Islet precursor cell (in vitro differentiated cells): ENCODE data around the gene ZNHIT1.

Experiments
- DNase-seq: peaks from one replicate; pipeline ENCODE4 v3.0.0-alpha.2; 2018

ZNHIT1 gene

DNA sequence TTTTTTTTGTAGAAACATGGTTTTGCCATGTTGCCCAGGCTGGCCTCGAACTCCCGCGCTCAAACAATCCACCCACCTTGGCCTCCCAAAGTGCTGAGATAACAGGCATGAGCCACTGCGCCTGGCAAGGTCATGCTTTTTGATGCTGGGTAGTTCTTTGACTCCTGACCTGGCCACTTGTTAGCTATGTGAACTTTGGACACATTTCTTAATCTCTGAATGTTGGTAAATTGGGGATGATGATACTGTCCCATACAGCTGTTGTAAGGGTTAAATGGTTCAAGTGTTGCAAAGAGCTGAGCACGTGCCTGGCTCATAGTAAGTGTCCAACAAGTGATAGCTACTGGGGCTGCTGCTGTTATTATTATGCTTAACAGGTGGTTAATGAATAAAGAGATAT lies 2.3 kb downstream of the ZNHIT1 start:
- no peak for DNase-seq

DNA sequence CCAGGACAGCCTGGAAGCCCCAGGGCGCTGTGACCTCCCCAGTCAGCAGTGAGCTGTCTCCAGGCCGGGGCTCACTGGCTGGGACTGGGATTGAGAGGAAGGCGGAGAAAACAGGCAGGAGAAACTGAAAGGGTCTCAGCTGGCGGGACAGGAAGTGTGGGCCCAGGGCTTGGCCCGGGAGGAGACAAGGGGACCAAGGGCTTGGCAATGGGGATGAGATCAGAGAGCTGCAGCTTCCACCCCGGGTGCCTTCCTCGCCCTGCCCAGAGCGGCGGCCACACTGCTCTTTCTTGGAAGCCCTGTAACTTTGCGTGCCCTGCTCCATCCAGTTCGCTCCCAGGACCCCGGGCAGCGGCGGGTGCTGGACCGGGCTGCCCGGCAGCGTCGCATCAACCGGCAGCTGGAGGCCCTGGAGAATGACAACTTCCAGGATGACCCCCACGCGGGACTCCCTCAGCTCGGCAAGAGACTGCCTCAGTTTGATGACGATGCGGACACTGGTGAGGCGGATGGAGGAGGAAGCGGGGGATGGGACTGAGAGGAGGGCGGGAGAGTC lies 4.4 kb downstream of the ZNHIT1 start:
- DNase-seq: no peak

DNA sequence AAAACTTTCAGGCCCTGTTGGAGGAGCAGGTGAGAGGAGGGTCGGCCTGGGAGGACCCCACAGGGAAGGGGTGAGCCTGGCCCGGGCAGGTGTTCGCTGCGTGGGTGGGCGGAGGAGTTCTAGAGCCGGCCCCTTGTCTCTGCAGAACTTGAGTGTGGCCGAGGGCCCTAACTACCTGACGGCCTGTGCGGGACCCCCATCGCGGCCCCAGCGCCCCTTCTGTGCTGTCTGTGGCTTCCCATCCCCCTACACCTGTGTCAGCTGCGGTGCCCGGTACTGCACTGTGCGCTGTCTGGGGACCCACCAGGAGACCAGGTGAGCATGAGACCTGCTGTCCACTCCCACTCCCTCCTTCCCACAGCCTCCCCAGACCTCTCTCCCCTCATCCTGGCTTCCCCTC lies 5.6 kb downstream of the ZNHIT1 start:
- DNase-seq: no peak

DNA sequence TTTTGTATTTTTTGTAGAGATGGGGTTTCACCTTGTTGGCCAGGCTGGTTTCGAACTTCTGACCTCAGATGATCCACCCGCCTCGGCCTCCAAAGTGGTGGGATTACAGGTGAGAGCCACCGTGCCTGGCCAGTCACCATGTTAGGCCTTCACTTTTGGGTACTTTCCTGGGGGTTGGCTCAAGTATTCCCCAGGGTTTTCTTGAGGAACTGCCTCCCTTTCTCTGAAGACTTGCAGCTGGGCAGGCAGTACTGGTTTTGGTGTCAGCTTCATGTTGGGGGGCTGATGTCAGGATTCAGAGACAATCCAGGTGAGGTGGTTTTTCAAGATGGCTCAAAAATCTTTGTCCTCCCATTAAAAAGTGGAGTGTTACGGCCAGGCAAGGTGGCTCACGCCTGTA lies 7.7 kb downstream of the ZNHIT1 start:
- DNase-seq: no peak

DNA sequence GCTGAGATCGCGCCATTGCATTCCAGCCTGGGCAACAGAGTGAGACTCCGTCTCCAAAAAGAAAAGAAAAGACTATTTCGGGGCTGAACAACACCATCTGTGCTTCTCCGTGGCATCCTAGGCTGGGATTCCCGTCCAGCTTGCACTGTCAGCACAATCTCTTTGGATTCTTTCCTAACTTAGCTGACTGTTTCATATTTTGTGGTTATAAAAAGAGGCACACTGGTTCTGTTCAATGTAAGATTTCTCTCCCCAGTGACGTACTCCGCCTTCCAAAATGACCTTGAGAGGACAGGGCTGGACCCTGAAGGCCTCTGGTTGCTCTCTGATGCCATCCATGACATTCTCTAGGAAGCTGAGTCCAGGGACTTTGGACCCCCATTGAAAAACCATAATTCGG lies 8.8 kb downstream of the ZNHIT1 start:
- no peak for DNase-seq

DNA sequence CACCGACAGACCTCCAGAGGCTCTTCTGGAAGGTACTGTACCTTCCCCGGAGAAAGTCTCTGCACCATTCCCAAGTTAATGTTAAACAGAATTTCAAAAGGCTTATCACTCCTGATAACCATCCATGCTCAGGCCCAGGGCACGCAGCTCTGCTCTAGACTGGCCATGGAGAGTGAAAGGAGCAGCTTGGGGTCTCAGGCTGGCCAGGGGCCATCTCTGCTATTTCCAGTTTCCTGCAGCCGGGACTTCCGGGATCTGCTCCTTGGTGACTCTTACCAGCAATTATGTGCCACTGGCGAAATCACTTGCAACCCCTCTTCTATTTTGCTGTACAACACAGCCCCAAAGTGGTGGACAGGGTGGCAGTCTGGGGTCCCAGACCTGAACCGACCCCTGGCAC lies 13.7 kb downstream of the ZNHIT1 start:
- no peak for DNase-seq

DNA sequence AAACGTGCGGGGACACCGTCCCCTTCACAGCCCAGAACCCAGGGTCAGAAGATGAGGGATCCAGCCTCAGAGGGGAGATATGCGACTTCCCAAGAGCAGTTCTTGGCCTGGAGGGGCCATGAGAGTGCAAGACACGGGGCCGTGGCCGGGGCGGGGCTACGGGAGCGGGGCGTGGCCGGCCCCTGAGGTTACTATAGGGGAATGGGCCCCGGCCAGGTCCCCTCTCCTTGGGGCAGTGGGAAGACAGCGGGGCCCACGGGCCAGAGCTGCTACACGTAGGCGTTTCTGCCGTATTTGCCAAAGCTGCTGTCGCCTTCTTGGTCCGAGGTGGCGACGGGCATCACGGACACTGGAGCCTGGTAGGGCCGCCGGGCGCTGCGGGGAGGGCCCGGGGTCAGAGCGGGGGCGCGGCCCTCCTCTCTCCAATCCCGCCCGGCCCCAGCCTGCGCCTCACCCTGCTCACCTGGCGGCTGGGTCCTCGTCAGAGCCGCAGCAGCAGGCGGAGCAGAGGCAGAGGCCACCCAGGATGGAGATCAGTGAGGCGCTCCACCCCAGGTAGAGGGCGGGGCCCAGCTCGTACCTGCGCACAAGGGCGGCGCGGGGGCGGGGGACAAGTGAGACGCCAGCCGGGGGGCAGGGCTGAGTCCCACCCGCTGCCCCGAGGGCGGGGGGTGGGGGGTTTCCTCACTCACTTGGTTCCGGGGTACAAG lies 14.3 kb downstream of the ZNHIT1 start:
- peak; percentile 86 for DNase-seq

DNA sequence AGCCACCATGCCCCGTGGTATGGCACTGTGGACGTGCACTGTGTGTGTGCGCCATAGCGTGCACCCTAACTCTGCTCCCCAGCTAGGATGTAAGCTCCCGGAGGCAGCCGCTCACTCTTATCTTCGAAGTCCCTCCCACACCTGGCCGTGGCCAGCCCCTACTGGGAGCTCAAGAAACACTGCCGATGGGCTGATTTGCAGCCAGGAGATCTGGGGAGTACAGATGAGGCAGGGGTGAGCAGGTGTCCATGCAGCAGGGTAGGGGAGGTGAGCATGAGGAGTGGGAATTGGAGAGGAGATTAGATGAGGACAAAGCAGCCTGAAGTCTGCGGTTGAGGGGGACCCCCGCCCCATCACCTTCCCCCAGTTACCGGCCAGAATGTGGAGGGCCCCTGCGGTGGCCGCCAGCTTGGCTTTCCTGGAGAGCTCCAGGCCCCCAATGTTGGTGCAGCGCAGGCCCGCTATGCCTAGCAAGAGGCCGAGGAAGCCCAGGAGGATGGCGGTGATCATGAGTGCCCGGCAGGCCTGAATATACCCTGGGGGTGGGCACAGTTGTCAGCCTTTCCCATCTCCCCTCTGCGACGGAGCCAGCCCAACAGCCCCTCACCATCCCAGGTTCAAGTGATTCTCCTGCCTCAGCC lies 16.1 kb downstream of the ZNHIT1 start:
- no peak for DNase-seq

DNA sequence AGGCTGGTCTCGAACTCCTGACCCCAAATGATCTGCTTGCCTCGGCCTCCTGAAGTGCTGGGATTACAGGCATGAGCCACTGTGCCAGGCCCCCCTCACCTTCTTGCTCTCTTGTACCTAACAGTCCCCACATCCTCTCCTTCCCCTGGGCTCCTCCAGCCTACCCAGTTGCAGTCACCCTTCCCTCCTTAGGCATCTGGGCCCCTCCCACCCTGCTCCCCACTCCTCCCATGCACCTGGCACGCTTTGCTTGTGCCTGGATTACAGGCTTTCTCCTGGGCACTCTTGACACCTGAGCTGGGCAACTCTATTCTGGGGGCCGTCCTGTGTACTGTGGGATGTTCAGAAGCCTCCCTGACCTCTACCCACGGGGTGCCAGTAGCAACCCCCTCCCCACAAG lies 16.7 kb downstream of the ZNHIT1 start:
- no peak for DNase-seq

DNA sequence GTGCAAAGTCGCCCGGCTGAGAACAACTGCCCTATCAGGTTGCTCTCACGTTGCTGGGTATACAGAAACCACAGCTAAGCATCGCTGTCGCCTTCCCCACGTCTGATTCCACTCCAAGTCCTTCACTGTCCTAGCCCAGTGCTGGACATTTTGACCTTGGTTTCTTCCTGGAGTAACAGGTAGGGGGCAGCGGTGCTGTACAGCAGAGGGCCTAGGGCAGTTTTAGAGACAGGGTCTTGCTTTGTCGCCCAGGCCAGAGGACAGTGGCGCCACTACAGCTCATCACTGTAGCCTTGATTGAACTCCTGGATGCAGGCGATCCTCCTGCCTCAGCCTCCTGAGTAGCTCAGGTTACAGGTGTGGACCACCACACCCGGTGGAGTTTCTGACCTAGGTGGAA lies 17.1 kb downstream of the ZNHIT1 start:
- no peak for DNase-seq

DNA sequence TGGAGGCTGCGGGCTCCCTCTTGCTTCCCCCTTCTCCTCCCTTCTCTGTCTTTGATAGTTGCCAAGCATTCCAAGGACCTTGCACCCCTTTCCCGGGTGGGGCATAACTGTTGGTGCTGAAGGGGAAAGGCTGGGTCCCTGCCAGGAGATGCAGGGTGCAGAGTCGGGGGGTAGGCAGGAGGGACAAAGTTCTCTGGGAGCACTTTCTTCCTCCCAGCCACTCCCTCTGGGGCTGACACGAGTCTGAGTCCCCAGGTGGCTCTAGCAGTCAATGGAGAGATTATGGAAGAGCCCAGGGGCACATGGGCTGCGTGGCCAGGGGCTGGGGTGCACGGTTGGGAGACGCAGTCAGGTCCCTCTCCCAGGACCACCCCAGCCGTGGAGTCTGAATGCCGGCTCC lies 17.6 kb downstream of the ZNHIT1 start:
- no peak for DNase-seq

DNA sequence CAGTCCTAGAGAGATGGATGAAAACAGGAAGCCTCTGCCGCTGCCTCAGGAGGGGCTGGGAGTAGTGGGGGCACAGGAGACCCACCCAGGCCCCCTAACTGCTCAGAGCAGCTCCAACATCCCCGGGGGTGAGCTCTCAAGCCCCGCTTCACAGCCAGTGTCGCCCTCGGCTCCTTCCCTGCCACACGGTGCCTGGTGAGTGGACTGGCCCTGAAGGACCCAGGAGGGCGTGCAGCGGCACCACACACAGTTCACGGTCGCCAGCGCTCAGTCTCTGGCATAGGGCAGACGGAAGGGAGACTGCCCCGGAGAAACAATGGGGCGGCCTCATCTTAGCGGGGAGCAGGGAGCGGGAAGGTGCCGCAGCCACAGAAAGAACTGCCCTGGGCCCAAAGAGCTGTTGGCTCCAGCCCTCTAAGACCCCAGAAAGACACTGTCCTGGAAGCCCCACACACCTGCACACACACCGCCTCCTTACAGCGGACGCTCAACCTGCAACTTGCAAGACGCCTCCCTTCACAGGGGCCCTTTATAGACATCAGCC lies 18.4 kb downstream of the ZNHIT1 start:
- DNase-seq: no peak

DNA sequence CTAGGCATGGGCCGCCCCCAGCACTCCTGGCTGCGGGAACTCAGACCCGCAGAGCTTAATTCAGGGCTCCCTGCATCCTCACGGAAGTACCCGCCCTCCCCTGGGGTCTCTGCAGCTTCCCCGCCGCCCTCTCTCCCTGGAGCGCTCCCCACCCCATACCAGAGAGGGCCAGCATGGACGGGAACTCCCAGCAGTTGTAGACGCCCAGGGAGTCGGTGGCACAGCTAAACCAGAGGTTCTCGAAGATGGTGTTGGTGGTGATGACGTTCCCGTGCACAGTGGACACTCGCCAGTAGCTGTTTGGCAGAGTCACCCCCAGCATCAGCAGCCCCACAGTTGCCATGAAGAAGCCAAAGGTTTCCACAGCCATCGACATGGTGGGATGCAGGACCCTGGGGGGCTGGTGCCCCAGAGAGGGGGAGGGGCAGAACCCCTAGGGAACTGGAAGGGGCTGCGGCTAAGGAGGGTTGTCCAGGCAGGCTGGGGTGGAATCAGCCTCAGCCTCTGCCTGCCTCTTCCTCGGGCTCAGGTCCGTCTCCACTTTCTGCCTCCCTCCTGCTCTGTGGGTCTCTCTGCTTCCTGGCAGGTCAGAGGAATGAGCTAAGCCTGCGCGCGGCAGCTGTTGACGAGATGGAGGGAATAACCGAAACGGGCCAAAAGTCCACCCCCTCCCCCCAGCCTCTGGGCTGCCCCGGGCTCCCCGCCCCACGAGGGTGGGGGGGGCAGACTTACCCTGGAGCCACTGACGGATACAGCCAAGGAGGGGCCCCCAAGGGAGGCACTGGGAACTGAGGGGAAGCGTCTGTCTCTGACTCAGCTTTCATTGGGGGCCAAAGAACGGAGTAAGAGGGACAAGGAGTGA lies 19.5 kb downstream of the ZNHIT1 start, which contains the start of gene CLDN15:
CLDN15 (minus strand) TSS at position 597 of the 862 bp plus-strand sequence; CDS start at position 376, 221 bp downstream.
- DNase-seq: no peak

DNA sequence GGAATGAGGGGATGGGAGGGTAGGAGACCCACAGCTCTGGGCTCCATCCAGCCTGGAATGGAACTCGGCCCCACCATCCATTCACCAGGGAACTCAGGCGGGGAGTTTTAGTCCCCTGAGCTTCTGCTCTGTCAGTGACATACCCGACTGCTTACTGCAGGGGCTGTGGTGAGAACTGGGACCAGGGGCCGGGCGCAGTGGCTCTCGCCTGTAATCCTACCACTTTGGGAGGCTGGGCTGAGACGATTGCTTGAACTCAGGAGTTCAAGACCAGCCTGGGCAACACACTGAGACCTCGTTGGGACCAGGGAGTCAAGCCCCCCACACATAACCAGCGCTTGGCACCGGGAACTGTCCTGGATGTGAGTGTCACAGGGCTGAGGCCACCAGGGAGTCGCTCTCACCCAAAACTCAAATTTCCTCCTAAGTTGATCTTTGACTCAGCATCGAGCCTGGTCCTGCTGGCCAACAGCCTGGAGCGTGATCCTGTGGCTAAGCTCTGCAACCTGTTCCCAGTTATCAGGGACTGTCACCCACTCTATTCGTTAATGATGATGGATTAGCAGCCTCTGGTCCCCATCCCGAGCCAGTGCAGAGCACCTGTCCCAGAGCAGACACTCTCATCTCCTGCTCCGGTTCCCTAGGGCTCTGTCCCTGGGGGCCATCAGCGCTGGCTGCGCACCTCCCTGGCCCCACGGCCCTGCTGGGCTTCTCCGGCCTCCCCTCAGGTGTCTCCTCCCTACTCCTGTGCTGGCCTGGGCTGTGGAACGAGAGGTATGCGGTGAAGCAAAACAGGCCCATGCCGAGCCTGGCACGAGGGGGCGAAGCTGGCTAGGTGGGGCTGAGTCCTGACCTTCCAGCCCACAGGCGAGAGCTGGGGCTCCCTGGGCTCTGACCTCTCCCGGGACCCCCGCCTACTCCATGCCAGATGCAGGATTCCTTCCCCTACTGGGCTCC lies 20.5 kb downstream of the ZNHIT1 start:
- no peak for DNase-seq

DNA sequence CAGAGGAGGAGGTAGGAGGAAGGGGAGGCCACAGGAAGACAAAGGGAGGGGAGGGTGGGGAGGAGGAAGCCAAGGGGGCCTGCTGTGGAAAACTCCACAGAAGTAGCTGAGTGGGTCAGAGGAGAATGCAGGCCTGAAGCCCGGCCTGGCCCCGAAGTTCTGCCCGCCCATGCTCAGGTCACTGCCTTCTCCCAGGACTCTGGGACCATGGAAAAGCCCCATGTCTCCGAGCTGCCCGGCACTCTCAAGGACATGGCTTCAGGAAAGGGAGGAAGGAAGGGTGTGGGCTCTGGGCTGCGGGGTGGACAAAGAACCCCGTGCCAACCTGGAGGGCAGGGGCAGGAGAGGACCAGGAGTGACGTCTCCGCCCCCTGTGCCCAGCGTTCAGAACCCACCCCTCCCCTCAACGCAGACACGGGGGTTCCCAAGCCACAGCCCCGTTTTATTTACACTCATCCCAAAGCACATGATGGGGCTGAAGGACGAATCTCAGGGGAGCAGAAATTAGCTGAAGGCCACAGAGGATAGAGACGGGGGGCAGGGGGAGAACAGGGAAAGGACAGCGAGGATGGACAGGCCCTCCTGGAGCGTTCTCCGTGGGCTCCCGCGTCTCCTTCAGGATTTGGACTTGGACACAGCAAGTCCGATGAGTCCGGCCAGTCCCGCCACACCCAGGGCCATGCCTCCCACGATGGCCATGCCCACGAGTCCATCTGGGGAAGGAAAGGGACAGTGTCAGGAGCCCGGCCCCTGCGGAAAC lies 21.4 kb downstream of the ZNHIT1 start:
- no peak for DNase-seq

DNA sequence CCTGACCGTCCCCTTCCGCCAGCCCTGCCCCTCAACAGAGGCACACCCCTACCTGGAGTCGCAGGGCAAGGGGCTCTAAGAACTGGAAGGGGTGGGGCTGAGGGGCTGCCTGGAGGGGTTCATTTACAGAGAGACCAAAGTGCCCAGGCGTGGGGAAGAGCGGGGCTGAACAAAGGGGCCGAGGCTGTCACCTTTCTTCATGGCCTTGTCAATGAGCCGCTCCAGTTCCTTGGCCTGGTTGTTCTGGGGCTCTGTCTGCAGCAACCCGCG lies 21.9 kb downstream of the ZNHIT1 start:
- DNase-seq: no peak

DNA sequence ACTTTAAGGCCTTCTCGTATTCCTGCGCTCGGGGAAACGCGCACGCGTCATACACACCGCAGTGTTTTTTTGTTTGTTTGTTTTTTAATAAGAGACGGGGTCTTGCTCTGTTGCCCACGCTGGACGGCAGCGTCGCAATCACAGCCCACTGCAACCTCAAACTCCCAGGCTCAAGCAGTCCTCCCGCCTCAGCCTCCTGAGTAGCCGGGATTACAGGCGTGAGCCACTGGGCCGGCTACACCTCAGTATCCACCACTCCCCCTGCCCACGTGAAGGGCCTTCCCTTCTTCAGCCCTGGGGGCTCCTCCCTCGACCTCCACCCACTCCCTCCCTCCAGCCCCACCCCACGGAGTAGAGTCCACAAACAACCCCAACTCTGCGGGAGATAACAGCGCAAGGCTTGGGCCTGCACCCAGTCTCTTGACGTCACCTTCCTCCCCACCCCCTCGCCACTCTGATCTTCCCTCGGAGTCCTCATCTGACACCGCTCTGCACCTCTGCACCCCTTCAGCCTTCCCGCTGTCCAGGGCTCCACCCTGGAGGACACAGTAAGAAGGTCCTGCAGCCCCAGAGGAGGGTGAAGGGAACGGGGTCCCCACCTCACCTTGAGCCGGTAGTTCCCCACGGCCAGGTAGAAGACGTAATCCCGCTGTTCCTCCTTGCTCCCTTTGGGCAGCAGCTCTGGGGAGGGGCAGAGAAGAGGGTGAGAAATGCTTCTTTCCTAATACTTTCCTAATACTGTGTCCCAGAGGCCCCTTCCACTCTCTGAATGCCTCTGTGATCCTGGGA lies 22.5 kb downstream of the ZNHIT1 start:
- no peak for DNase-seq

DNA sequence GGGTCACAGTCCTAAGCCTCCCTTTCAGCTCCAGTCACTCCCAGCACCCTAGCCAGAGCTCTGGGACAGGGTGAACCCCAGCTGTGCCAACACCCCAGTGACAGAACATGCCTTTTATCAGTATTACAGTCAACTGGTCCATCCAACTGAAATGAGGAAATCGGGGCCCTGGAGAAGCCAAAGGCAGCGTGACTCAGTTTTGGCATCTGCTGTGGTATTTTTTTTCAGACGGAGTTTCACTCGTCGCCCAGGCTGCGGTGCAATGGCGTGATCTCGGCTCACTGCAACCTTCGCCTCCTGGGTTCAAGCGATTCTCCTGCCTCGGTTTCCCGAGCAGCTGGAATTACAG lies 23.0 kb downstream of the ZNHIT1 start:
- no peak for DNase-seq

DNA sequence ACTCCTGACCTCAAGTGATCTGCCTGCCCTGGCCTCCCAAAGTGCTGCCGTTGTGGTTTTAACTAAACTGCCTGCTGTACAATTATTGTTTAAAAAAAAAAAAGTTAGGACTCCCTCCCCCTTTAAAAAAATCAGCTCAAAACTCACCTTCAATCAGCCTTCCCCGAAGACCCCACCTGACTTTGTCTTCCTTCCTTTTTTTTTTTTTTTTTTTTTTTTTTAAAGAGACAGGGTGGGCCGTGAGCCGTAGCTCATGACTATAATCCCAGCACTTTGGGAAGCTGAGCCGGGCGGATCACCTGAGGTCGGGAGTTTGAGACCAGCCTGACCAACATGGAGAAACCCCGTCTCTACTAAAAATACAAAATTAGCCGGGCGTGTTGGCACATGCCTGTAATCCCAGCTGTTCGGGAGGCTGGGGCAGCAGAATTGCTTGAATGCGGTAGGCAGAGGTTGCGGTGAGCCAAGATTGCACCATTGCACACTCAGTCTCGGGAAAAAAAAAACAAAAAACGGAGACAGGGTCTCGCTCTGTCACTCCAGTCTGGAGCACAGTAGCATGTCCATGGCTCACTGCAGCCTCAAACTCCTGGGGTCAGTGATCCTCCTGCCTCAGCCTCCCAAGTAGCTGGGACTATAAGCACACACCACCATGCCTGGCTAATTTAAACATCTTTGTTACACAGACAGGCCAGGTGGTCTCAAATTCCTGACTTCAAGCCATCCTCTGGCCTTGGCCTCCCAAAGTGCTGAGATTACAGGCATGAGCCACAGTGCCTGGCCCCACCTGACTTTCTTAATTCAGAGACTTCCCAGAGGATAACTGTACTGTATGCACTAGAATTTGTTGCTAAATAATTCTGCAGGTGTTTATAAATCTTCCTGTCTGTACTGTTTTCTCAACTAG lies 23.7 kb downstream of the ZNHIT1 start:
- DNase-seq: no peak
